Left ventricle myocardium inferior (tissue), 1 donor: Measurements from ENCODE around the gene TRPM1. TPM values are rescaled to one million over a fixed set of nuclear protein-coding genes. Genes with fewer than 3 reads are reported as not detected.
A peak's percentile ranks its signal among the peaks of the same experiment; 100 is the strongest.

Experiments used
- DNase-seq: peaks from one replicate; pipeline ENCODE4 v3.0.0-alpha.2; 2020
- H3K27ac ChIP-seq: fragments of 200-600 bp; replicated peaks from 2 replicates; pipeline ENCODE4 v1.8.0; 2021
- H3K27me3 ChIP-seq: fragments of 200-600 bp; 2 replicates; pipeline ENCODE4 v1.8.0; 2021; ENCODE audit warnings: low read depth
- H3K36me3 ChIP-seq: fragments of 200-600 bp; 2 replicates; pipeline ENCODE4 v1.8.0; 2021
- H3K4me1 ChIP-seq: fragments of 200-600 bp; 2 replicates; pipeline ENCODE4 v1.8.0; 2021
- H3K4me3 ChIP-seq: fragments of 200-600 bp; 2 replicates; pipeline ENCODE4 v1.8.0; 2021; ENCODE audit warnings: mild to moderate bottlenecking, moderate library complexity
- H3K9me3 ChIP-seq: fragments of 200-600 bp; replicated peaks from 2 replicates; pipeline ENCODE4 v1.8.0; 2021
- CTCF ChIP-seq: fragments of 200-600 bp; IDR thresholded peaks from 2 replicates; pipeline ENCODE4 v1.8.0; 2021; ENCODE audit warnings: antibody characterized with exemption, mild to moderate bottlenecking, borderline replicate concordance
- intact Hi-C: fragments of 100-400 bp; cut with micrococcal nuclease; formaldehyde crosslinking; loops from one replicate; pipeline ENCODE4 v1.11.0; 2022
- total RNA-seq: library from RNA; stranded (reverse); fragmentation: NEBNext Ultra II Directional; extraction: Animal tissue kit (Norgen Biotek cat#: 25700); gene quantifications from one replicate; pipeline ENCODE4 v1.2.1, GENCODE V29; 2021
- donor health status: DM: no; HTN: yes; CAD: no; lungs with severe emphysema.

The TRPM1 gene
- total RNA-seq, 1 donor from 2014 or later = not detected

GRCh38 chr15:31034152-31034551 lies 67.4 kb downstream of the TRPM1 start:
- intact Hi-C loops = no loop called here
- Histone ChIP-seq H3K4me3 (no peak overlapping the region), H3K4me1 (peaks cover 23% of the 10 kb centered on the region), H3K9me3 (peaks cover 2% of the 10 kb centered on the region), H3K36me3 (no peaks in the 10 kb centered on the region), H3K27ac (no peak overlapping the region), H3K27me3 (no peaks in the 10 kb centered on the region)
- TF ChIP-seq CTCF = no peak
- DNase-seq = no peak

- Histone ChIP-seq H3K9me3 (no peaks in the 10 kb centered on the region), H3K36me3 (no peaks in the 10 kb centered on the region), H3K4me3 (no peak overlapping the region), H3K27ac (peak overlapping the region; percentile 63), H3K27me3 (no peaks in the 10 kb centered on the region), H3K4me1 (peaks cover 23% of the 10 kb centered on the region)
- DNase-seq = no peak
- TF ChIP-seq CTCF = no peak
- intact Hi-C loops = no loop called here
Measured at GRCh38 chr15:31032961-31033371, 68.6 kb downstream of the TRPM1 start.

- intact Hi-C loops = no loop called here
- Histone ChIP-seq H3K36me3 (no peaks in the 10 kb centered on the region), H3K27ac (peak overlapping the region; percentile 63), H3K4me1 (peaks cover 23% of the 10 kb centered on the region), H3K4me3 (no peak overlapping the region), H3K27me3 (no peaks in the 10 kb centered on the region), H3K9me3 (no peaks in the 10 kb centered on the region)
- TF ChIP-seq CTCF = no peak
- DNase-seq = no peak
Measured at GRCh38 chr15:31031471-31032067, 70.0 kb downstream of the TRPM1 start.

- Histone ChIP-seq H3K36me3 (no peaks in the 10 kb centered on the region), H3K27me3 (no peaks in the 10 kb centered on the region), H3K4me1 (peaks cover 23% of the 10 kb centered on the region), H3K27ac (no peak overlapping the region), H3K9me3 (no peaks in the 10 kb centered on the region), H3K4me3 (no peak overlapping the region)
- no peak for TF ChIP-seq CTCF
- no peak for DNase-seq
- intact Hi-C loops = no loop called here
Measured at GRCh38 chr15:31027910-31028578, 73.5 kb downstream of the TRPM1 start.

- Histone ChIP-seq H3K27me3 (no peaks in the 10 kb centered on the region), H3K36me3 (no peaks in the 10 kb centered on the region), H3K4me3 (no peak overlapping the region), H3K27ac (no peak overlapping the region), H3K9me3 (no peaks in the 10 kb centered on the region), H3K4me1 (peaks cover 13% of the 10 kb centered on the region)
- intact Hi-C loops = no loop called here
- DNase-seq = no peak
- TF ChIP-seq CTCF = no peak
Measured at GRCh38 chr15:31025996-31026395, 75.5 kb downstream of the TRPM1 start.
